SK-N-SH (cell line): ENCODE results near the gene SYNPR.

Experiments
- NRF1 ChIP-seq: IDR thresholded peaks from 2 replicates; pipeline ENCODE4 v1.6.1; 2012; ENCODE audit warnings: low read depth, mild to moderate bottlenecking, low read length
- SMC3 ChIP-seq: IDR thresholded peaks from 2 replicates; pipeline ENCODE4 v1.6.1; 2012; ENCODE audit warnings: low read depth, low read length, improper control_type of control experiment
- TF ChIP-seq, protein P1 (sequence below): fragments of 200-600 bp; sonication (generic); IDR thresholded peaks from 2 replicates; pipeline ENCODE4 v1.6.1; 2017; ENCODE audit warnings: antibody characterized with exemption, mild to moderate bottlenecking, moderate library complexity
- TF ChIP-seq, protein P2 (sequence below): fragments of 150-350 bp; IDR thresholded peaks from 2 replicates; pipeline ENCODE4 v1.6.1; 2017; ENCODE audit warnings: antibody characterized with exemption, low read length, low read depth, borderline replicate concordance

DNA sequence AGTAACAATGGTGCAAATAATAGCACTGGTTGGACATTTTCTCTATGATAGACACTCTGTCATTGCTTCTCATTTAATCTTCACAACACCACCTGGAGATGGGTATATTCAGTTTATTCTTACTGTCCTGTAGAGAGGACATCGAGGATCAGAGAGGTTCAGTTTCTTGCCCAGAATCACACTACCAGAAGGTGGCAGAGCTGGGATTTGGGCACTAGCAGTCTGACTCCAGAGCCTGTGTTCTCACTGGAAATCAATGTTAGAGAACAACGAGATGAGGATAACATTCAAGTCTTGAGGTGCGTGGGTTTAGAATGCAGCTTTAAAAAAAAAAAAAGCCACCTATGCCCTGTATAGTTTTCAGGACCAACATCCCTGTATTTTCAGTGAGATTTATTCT, 127.8 kb downstream of the SYNPR start:
- TF ChIP-seq, protein P1, sequence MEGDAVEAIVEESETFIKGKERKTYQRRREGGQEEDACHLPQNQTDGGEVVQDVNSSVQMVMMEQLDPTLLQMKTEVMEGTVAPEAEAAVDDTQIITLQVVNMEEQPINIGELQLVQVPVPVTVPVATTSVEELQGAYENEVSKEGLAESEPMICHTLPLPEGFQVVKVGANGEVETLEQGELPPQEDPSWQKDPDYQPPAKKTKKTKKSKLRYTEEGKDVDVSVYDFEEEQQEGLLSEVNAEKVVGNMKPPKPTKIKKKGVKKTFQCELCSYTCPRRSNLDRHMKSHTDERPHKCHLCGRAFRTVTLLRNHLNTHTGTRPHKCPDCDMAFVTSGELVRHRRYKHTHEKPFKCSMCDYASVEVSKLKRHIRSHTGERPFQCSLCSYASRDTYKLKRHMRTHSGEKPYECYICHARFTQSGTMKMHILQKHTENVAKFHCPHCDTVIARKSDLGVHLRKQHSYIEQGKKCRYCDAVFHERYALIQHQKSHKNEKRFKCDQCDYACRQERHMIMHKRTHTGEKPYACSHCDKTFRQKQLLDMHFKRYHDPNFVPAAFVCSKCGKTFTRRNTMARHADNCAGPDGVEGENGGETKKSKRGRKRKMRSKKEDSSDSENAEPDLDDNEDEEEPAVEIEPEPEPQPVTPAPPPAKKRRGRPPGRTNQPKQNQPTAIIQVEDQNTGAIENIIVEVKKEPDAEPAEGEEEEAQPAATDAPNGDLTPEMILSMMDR = no peak
- TF ChIP-seq SMC3 (no peak), NRF1 (no peak)
- TF ChIP-seq, protein P2, sequence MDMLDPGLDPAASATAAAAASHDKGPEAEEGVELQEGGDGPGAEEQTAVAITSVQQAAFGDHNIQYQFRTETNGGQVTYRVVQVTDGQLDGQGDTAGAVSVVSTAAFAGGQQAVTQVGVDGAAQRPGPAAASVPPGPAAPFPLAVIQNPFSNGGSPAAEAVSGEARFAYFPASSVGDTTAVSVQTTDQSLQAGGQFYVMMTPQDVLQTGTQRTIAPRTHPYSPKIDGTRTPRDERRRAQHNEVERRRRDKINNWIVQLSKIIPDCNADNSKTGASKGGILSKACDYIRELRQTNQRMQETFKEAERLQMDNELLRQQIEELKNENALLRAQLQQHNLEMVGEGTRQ = no peak
